H1 (cell line): ENCODE data around the gene GDPD1. TPM values are rescaled to one million over a fixed set of nuclear protein-coding genes. Genes with fewer than 3 reads are reported as not detected.

ENCODE experiments used
- CHD2 ChIP-seq: IDR thresholded peaks from 2 replicates; pipeline ENCODE4 v1.6.1; 2012; ENCODE audit warnings: low read length, improper control_type of control experiment
- FOSL1 ChIP-seq: IDR thresholded peaks from 2 replicates; pipeline ENCODE4 v1.6.1; 2011; ENCODE audit warnings: mild to moderate bottlenecking, low read depth, low read length, moderate library complexity; ENCODE audit not compliant: insufficient read depth
- HDAC6 ChIP-seq: IDR thresholded peaks from one replicate; pipeline ENCODE4 v1.7.1; 2012; ENCODE audit warnings: low read depth, mild to moderate bottlenecking, inconsistent platforms, low read length, moderate library complexity
- NRF1 ChIP-seq: IDR thresholded peaks from 2 replicates; pipeline ENCODE4 v1.6.1; 2011; ENCODE audit warnings: mild to moderate bottlenecking, low read depth, low read length, improper control_type of control experiment
- RNF2 ChIP-seq: fragments of 200-900, 300-1000 bp; sonication (generic); IDR thresholded peaks from 2 replicates; pipeline ENCODE4 v1.7.1; 2016; ENCODE audit warnings: borderline replicate concordance, low read depth, mild to moderate bottlenecking, antibody characterized with exemption, low read length; ENCODE audit not compliant: poor library complexity, severe bottlenecking; ENCODE audit errors: missing control alignments
- SP4 ChIP-seq: IDR thresholded peaks from 2 replicates; pipeline ENCODE4 v1.6.1; 2012; ENCODE audit warnings: low read length, inconsistent platforms
- TAF7 ChIP-seq: optimal IDR thresholded peaks from 2 replicates; pipeline ENCODE3; 2011; ENCODE audit warnings: low read depth, mild to moderate bottlenecking, inconsistent platforms, low read length, moderate library complexity, borderline replicate concordance
- ZNF274 ChIP-seq: IDR thresholded peaks from 2 replicates; pipeline ENCODE4 v1.7.0; 2012; ENCODE audit warnings: low read length, borderline replicate concordance; ENCODE audit errors: extremely low read depth
- polyA plus RNA-seq, 7 experiments: library from polyadenylated mRNA; depleted of rRNA in 3 of 7; stranded (reverse) in 5 of 7; unstranded in 2 of 7; fragments of >200 nt in 5 of 7; fragments of 200-250 nt in 2 of 7; gene quantifications; 1 replicate in 5 of 7; 2 replicates in 1 of 7; 4 replicates in 1 of 7; pipeline versions ENCODE4 v1.2.1 to v1.2.3, GENCODE V29; 2011 to 2013; ENCODE audit warnings: missing spikeins in 2 of 7, mixed read lengths in 2 of 7
- total RNA-seq: library from RNA; stranded (reverse); fragmentation: NEBNext Ultra II Directional; extraction: Animal tissue kit (Norgen Biotek cat#: 25700); gene quantifications from 2 replicates; pipeline ENCODE4 v1.2.1, GENCODE V29; 2021
- TF ChIP-seq, protein P1 (sequence below): fragments of 300-600 bp; sonication (generic); IDR thresholded peaks from 2 replicates; pipeline ENCODE4 v1.7.1; 2012; ENCODE audit warnings: low read length, moderate library complexity, mild to moderate bottlenecking, inconsistent platforms; ENCODE audit not compliant: insufficient replicate concordance

GDPD1 gene
- total and polyA plus RNA-seq, 2 of the 8 experiments (the other 6 are each of a cell fraction or from before 2014, with no cell fraction given), result 3.2 to 7.7 TPM

DNA sequence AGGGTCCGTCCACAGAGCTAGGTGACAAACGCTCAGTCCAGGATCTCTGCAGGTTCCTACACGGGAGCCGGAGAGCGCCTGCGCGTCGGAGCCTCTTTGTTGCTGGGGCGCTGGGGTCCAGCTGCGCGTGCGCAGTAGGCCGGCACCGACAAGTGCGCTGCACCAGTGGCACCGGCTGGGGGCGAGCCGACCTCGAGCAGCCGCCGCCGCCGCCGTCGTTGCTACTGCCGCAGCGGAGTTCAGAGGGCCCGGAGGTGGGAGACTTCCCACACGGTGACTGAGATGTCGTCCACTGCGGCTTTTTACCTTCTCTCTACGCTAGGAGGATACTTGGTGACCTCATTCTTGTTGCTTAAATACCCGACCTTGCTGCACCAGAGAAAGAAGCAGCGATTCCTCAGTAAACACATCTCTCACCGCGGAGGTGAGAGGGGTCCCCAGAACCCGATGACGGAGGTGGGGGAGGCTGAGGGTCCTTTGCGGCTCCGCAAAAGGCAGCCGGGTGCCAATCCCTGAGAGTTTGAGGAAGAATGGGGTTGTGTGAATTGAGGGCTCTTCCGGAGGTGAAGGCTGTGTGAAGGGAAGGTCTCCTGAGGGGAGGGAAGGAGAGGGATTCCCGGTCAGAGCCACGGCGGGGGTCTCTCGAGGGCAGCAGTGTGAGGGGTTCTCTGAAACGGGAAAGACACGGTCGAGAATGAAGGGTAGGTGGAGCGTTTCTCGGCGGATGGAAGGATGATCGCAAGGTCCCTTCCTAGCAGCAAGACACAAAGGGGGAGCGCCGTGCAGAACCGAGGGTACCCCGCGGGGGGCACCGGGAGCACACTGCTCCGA lies at the start of gene GDPD1 (continued):
- TF ChIP-seq, protein P1, sequence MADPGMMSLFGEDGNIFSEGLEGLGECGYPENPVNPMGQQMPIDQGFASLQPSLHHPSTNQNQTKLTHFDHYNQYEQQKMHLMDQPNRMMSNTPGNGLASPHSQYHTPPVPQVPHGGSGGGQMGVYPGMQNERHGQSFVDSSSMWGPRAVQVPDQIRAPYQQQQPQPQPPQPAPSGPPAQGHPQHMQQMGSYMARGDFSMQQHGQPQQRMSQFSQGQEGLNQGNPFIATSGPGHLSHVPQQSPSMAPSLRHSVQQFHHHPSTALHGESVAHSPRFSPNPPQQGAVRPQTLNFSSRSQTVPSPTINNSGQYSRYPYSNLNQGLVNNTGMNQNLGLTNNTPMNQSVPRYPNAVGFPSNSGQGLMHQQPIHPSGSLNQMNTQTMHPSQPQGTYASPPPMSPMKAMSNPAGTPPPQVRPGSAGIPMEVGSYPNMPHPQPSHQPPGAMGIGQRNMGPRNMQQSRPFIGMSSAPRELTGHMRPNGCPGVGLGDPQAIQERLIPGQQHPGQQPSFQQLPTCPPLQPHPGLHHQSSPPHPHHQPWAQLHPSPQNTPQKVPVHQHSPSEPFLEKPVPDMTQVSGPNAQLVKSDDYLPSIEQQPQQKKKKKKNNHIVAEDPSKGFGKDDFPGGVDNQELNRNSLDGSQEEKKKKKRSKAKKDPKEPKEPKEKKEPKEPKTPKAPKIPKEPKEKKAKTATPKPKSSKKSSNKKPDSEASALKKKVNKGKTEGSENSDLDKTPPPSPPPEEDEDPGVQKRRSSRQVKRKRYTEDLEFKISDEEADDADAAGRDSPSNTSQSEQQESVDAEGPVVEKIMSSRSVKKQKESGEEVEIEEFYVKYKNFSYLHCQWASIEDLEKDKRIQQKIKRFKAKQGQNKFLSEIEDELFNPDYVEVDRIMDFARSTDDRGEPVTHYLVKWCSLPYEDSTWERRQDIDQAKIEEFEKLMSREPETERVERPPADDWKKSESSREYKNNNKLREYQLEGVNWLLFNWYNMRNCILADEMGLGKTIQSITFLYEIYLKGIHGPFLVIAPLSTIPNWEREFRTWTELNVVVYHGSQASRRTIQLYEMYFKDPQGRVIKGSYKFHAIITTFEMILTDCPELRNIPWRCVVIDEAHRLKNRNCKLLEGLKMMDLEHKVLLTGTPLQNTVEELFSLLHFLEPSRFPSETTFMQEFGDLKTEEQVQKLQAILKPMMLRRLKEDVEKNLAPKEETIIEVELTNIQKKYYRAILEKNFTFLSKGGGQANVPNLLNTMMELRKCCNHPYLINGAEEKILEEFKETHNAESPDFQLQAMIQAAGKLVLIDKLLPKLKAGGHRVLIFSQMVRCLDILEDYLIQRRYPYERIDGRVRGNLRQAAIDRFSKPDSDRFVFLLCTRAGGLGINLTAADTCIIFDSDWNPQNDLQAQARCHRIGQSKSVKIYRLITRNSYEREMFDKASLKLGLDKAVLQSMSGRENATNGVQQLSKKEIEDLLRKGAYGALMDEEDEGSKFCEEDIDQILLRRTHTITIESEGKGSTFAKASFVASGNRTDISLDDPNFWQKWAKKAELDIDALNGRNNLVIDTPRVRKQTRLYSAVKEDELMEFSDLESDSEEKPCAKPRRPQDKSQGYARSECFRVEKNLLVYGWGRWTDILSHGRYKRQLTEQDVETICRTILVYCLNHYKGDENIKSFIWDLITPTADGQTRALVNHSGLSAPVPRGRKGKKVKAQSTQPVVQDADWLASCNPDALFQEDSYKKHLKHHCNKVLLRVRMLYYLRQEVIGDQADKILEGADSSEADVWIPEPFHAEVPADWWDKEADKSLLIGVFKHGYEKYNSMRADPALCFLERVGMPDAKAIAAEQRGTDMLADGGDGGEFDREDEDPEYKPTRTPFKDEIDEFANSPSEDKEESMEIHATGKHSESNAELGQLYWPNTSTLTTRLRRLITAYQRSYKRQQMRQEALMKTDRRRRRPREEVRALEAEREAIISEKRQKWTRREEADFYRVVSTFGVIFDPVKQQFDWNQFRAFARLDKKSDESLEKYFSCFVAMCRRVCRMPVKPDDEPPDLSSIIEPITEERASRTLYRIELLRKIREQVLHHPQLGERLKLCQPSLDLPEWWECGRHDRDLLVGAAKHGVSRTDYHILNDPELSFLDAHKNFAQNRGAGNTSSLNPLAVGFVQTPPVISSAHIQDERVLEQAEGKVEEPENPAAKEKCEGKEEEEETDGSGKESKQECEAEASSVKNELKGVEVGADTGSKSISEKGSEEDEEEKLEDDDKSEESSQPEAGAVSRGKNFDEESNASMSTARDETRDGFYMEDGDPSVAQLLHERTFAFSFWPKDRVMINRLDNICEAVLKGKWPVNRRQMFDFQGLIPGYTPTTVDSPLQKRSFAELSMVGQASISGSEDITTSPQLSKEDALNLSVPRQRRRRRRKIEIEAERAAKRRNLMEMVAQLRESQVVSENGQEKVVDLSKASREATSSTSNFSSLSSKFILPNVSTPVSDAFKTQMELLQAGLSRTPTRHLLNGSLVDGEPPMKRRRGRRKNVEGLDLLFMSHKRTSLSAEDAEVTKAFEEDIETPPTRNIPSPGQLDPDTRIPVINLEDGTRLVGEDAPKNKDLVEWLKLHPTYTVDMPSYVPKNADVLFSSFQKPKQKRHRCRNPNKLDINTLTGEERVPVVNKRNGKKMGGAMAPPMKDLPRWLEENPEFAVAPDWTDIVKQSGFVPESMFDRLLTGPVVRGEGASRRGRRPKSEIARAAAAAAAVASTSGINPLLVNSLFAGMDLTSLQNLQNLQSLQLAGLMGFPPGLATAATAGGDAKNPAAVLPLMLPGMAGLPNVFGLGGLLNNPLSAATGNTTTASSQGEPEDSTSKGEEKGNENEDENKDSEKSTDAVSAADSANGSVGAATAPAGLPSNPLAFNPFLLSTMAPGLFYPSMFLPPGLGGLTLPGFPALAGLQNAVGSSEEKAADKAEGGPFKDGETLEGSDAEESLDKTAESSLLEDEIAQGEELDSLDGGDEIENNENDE, result no peak
- TF ChIP-seq FOSL1 (no peak), CHD2 (no peak), SP4 (no peak), TAF7 (no peak), NRF1 (peak; percentile 85), ZNF274 (no peak), HDAC6 (no peak), RNF2 (no peak)
